Activated CD4-positive, alpha-beta T cell treated with anti-CD3 and anti-CD28 coated beads for 36 hours (primary cell): Measurements from ENCODE around the gene E2F6. TPM values are rescaled to one million over a fixed set of nuclear protein-coding genes. Genes with fewer than 3 reads are reported as not detected.
A peak's percentile ranks its signal among the peaks of the same experiment; 100 is the strongest.

Experiments
- ATAC-seq: fragments of 200-7000 bp; cut with Tn5 transposase; one replicate; pipeline ENCODE4 v1.10.0; 2021; ENCODE audit warnings: mild to moderate bottlenecking, moderate library complexity
- CTCF ChIA-PET: fragments of 350-600 bp; sonication (Branson Sonifier 250); formaldehyde crosslinking; loops from one replicate; lab custom pipeline; 2021; ENCODE audit warnings: antibody characterized with exemption; lab: Charles Lee
- POLR2A ChIA-PET: fragments of 350-600 bp; sonication (Branson Sonifier 250); formaldehyde crosslinking; loops from one replicate; lab custom pipeline; 2021; ENCODE audit warnings: antibody characterized with exemption, inconsistent platforms; lab: Charles Lee
- DNase-seq: peaks from one replicate; pipeline ENCODE4 v3.0.0-alpha.2; 2020
- H3K27ac Mint-ChIP-seq: one replicate; pipeline ENCODE4 v1.8.0; 2021; ENCODE audit warnings: mixed read lengths
- H3K27me3 Mint-ChIP-seq: one replicate; pipeline ENCODE4 v1.8.0; 2021; ENCODE audit warnings: mixed read lengths
- H3K36me3 Mint-ChIP-seq: one replicate; pipeline ENCODE4 v1.8.0; 2021; ENCODE audit warnings: low read depth, mixed read lengths
- H3K4me1 Mint-ChIP-seq: one replicate; pipeline ENCODE4 v1.8.0; 2021; ENCODE audit warnings: mixed read lengths
- H3K4me3 Mint-ChIP-seq: one replicate; pipeline ENCODE4 v1.8.0; 2021; ENCODE audit warnings: mild to moderate bottlenecking, moderate library complexity, mixed read lengths
- H3K9me3 Mint-ChIP-seq: one replicate; pipeline ENCODE4 v1.8.0; 2021; ENCODE audit warnings: low read depth, mixed read lengths
- intact Hi-C, 2 experiments: fragments of 100-400 bp; cut with DNase I in 1 of 2; cut with micrococcal nuclease in 1 of 2; formaldehyde crosslinking; loops; one replicate each; pipeline versions ENCODE4 v1.14.2 to v1.15.1; 2022 to 2024; cut with DNase I, micrococcal nuclease
- total RNA-seq, 2 experiments: library from RNA; stranded (reverse); gene quantifications; one replicate each; pipeline ENCODE4 v1.2.3, GENCODE V29; 2021

The E2F6 gene
- total RNA-seq, 2 experiments from 2014 or later: 7.2 to 10.6 TPM

GRCh38 chr2:11422901-11423435 is 43.0 kb downstream of the E2F6 start:
- H3K4me1 Mint-ChIP-seq: no peaks in the 10 kb centered on the region
- intact Hi-C loops: no loop called here
- no peaks in the 10 kb centered on the region for H3K36me3 Mint-ChIP-seq
- ChIA-PET POLR2A (no interaction called here), CTCF (no interaction called here)
- DNase-seq (no peak), ATAC-seq (no peak)
- peaks cover 5% of the 10 kb centered on the region for H3K9me3 Mint-ChIP-seq
- H3K4me3 Mint-ChIP-seq: no peak overlapping the region
- no peak overlapping the region for H3K27ac Mint-ChIP-seq
- H3K27me3 Mint-ChIP-seq: no peaks in the 10 kb centered on the region

GRCh38 chr2:11422491-11422865 is 43.5 kb downstream of the E2F6 start:
- CTCF ChIA-PET: interaction anchor here (0.8 kb wide), 1 partner anchor 289 kb away, joined by 3 read pairs; a partner anchor contains a TSS
- intact Hi-C loops: no loop called here
- POLR2A ChIA-PET: no interaction called here

GRCh38 chr2:11421863-11422490 is 44.0 kb downstream of the E2F6 start:
- intact Hi-C loops: no loop called here

More at GRCh38 chr2:11422491-11422865, 43.5 kb downstream of the E2F6 start:
- ATAC-seq: no peak
- Mint-ChIP-seq H3K9me3 (peaks cover 6% of the 10 kb centered on the region), H3K4me1 (no peaks in the 10 kb centered on the region), H3K4me3 (no peak overlapping the region), H3K36me3 (no peaks in the 10 kb centered on the region), H3K27me3 (no peaks in the 10 kb centered on the region), H3K27ac (no peak overlapping the region)
- no peak for DNase-seq

GRCh38 chr2:11420671-11421070 is 45.3 kb downstream of the E2F6 start:
- no peaks in the 10 kb centered on the region for H3K4me1 Mint-ChIP-seq
- H3K4me3 Mint-ChIP-seq: no peak overlapping the region
- ChIA-PET CTCF (no interaction called here), POLR2A (no interaction called here)
- no peaks in the 10 kb centered on the region for H3K36me3 Mint-ChIP-seq
- H3K27ac Mint-ChIP-seq: no peak overlapping the region
- intact Hi-C loops: no loop called here
- DNase-seq (no peak), ATAC-seq (no peak)
- H3K9me3 Mint-ChIP-seq: peaks cover 6% of the 10 kb centered on the region
- no peaks in the 10 kb centered on the region for H3K27me3 Mint-ChIP-seq

More at GRCh38 chr2:11421863-11422490, 44.0 kb downstream of the E2F6 start:
- Mint-ChIP-seq H3K27ac (no peak overlapping the region), H3K4me3 (no peak overlapping the region), H3K36me3 (no peaks in the 10 kb centered on the region), H3K27me3 (no peaks in the 10 kb centered on the region), H3K4me1 (no peaks in the 10 kb centered on the region), H3K9me3 (peaks cover 6% of the 10 kb centered on the region)
- ChIA-PET CTCF (interaction anchor here (0.8 kb wide), 1 partner anchor 289 kb away, joined by 3 read pairs; a partner anchor contains a TSS), POLR2A (no interaction called here)
- DNase-seq (no peak), ATAC-seq (no peak)

GRCh38 chr2:11420190-11420589 is 45.8 kb downstream of the E2F6 start:
- CTCF ChIA-PET: interaction anchor here (0.6 to 1.2 kb wide), 3 partner anchors 287 to 753 kb away, joined by 3 to 4 read pairs (median 3); a partner anchor contains a TSS
- Mint-ChIP-seq H3K36me3 (no peaks in the 10 kb centered on the region), H3K27ac (no peak overlapping the region), H3K9me3 (peaks cover 6% of the 10 kb centered on the region), H3K4me3 (no peak overlapping the region), H3K4me1 (no peaks in the 10 kb centered on the region), H3K27me3 (no peaks in the 10 kb centered on the region)
- ATAC-seq: no peak
- POLR2A ChIA-PET: no interaction called here
- DNase-seq: no peak
- intact Hi-C loops: no loop called here

- POLR2A ChIA-PET: no interaction called here
- CTCF ChIA-PET: interaction anchor here (0.6 to 1.2 kb wide), 4 partner anchors 202 to 753 kb away, joined by 3 to 4 read pairs (median 3); a partner anchor contains a TSS
Measured at GRCh38 chr2:11419781-11420180, 46.2 kb downstream of the E2F6 start.

GRCh38 chr2:11417946-11418585 is 47.9 kb downstream of the E2F6 start:
- ChIA-PET CTCF (interaction anchor here (0.7 to 1.3 kb wide), 9 partner anchors 10 to 285 kb away, joined by 3 to 6 read pairs (median 4); a partner anchor contains a TSS), POLR2A (no interaction called here)
- no peak for ATAC-seq
- Mint-ChIP-seq H3K4me1 (no peaks in the 10 kb centered on the region), H3K27me3 (peaks cover 7% of the 10 kb centered on the region), H3K9me3 (peaks cover 6% of the 10 kb centered on the region), H3K27ac (no peak overlapping the region), H3K36me3 (no peaks in the 10 kb centered on the region), H3K4me3 (no peak overlapping the region)
- peak; percentile 22 for DNase-seq
- intact Hi-C loops: loop anchor here in 1 of 2 experiments (10.0 kb wide), 1 partner anchor 283 kb away; a partner anchor contains a TSS

More at GRCh38 chr2:11419781-11420180, 46.2 kb downstream of the E2F6 start:
- ATAC-seq (no peak), DNase-seq (no peak)
- no peaks in the 10 kb centered on the region for H3K36me3 Mint-ChIP-seq
- H3K9me3 Mint-ChIP-seq: peaks cover 6% of the 10 kb centered on the region
- intact Hi-C loops: loop anchor here in 1 of 2 experiments (10.0 kb wide), 1 partner anchor 285 kb away; a partner anchor contains a TSS
- H3K27me3 Mint-ChIP-seq: no peaks in the 10 kb centered on the region
- no peaks in the 10 kb centered on the region for H3K4me1 Mint-ChIP-seq
- H3K27ac Mint-ChIP-seq: no peak overlapping the region
- no peak overlapping the region for H3K4me3 Mint-ChIP-seq

GRCh38 chr2:11416931-11417330 is 49.0 kb downstream of the E2F6 start:
- CTCF ChIA-PET: interaction anchor here (0.7 to 1.3 kb wide), 3 partner anchors 30 to 485 kb away, joined by 3 to 4 read pairs (median 4); a partner anchor contains a TSS
- POLR2A ChIA-PET: no interaction called here
- peaks cover 14% of the 10 kb centered on the region for H3K27me3 Mint-ChIP-seq
- H3K4me3 Mint-ChIP-seq: no peak overlapping the region
- ATAC-seq (no peak), DNase-seq (no peak)
- H3K4me1 Mint-ChIP-seq: peaks cover 1% of the 10 kb centered on the region
- intact Hi-C loops: loop anchor here in 1 of 2 experiments (10.0 kb wide), 1 partner anchor 282 kb away; a partner anchor contains a TSS
- H3K36me3 Mint-ChIP-seq: no peaks in the 10 kb centered on the region
- no peak overlapping the region for H3K27ac Mint-ChIP-seq
- peaks cover 6% of the 10 kb centered on the region for H3K9me3 Mint-ChIP-seq

- ChIA-PET CTCF (interaction anchor here (0.6 kb wide), 1 partner anchor 552 kb away, joined by 3 read pairs; no protein-coding TSS in a partner anchor), POLR2A (no interaction called here)
- Mint-ChIP-seq H3K27me3 (peaks cover 14% of the 10 kb centered on the region), H3K27ac (no peak overlapping the region), H3K36me3 (no peaks in the 10 kb centered on the region), H3K9me3 (peaks cover 6% of the 10 kb centered on the region), H3K4me1 (peaks cover 4% of the 10 kb centered on the region), H3K4me3 (no peak overlapping the region)
- intact Hi-C loops: loop anchor here in 1 of 2 experiments (10.0 kb wide), 1 partner anchor 281 kb away; a partner anchor contains a TSS
- no peak for ATAC-seq
- DNase-seq: no peak
Measured at GRCh38 chr2:11416186-11416585, 49.8 kb downstream of the E2F6 start.

- no peak overlapping the region for H3K27ac Mint-ChIP-seq
- ATAC-seq (no peak), DNase-seq (no peak)
- ChIA-PET CTCF (no interaction called here), POLR2A (no interaction called here)
- H3K4me3 Mint-ChIP-seq: no peak overlapping the region
- H3K9me3 Mint-ChIP-seq: peaks cover 6% of the 10 kb centered on the region
- no peaks in the 10 kb centered on the region for H3K36me3 Mint-ChIP-seq
- peaks cover 4% of the 10 kb centered on the region for H3K4me1 Mint-ChIP-seq
- intact Hi-C loops: loop anchor here in 1 of 2 experiments (10.0 kb wide), 1 partner anchor 280 kb away; a partner anchor contains a TSS
- peaks cover 17% of the 10 kb centered on the region for H3K27me3 Mint-ChIP-seq
Measured at GRCh38 chr2:11414372-11415124, 51.4 kb downstream of the E2F6 start.

GRCh38 chr2:11412449-11412810 is 53.5 kb downstream of the E2F6 start:
- Mint-ChIP-seq H3K4me3 (no peak overlapping the region), H3K4me1 (peaks cover 4% of the 10 kb centered on the region), H3K27me3 (peaks cover 20% of the 10 kb centered on the region), H3K27ac (no peak overlapping the region), H3K36me3 (no peaks in the 10 kb centered on the region), H3K9me3 (no peaks in the 10 kb centered on the region)
- CTCF ChIA-PET: interaction anchor here (1.1 kb wide), 1 partner anchor 69 kb away, joined by 3 read pairs; no protein-coding TSS in a partner anchor
- intact Hi-C loops: loop anchor here (1.0 to 10.0 kb wide), 2 partner anchors 278 to 280 kb away; a partner anchor contains a TSS
- ATAC-seq: no peak
- no peak for DNase-seq
- POLR2A ChIA-PET: no interaction called here
